ENCODE data around the gene TSPAN17.

Gene TSPAN17

DNA sequence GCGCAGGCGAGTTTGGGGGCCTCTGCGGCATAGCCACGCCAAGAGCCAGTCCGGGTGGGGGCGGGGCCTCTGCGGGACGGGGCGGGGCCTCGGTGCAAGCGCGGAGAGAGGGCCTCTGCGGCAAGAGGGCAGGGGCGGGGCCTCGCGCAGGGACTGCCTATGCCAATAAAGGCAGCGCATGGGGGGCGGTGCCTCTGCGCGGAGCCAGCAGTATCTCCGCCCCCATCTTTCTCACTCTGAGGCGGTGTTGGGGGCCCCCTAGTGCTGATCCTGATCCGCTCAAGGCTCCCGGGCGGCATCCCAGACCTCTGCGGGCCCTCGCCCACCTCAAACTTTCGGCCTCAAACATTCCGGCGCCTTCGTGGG lies 28.1 kb upstream of the TSPAN17 start:
- TF ChIP-seq ZFP30 (CRISPR knock-in tag; IDR thresholded peaks at IDR 0.05): no peak
- no peak for TF ChIP-seq ESRRG (CRISPR knock-in tag; IDR thresholded peaks at IDR 0.05)
- no peak for TF ChIP-seq RARB (CRISPR knock-in tag; IDR thresholded peaks at IDR 0.05)
- no peak for TF ChIP-seq ARNTL (CRISPR knock-in tag; IDR thresholded peaks at IDR 0.05; ENCODE audit: borderline replicate concordance, low read depth)
- TF ChIP-seq ZNF8 (CRISPR knock-in tag; IDR thresholded peaks at IDR 0.05): no peak
- TF ChIP-seq GLIS3 (CRISPR knock-in tag; IDR thresholded peaks at IDR 0.05): no peak
- TF ChIP-seq, protein P1, sequence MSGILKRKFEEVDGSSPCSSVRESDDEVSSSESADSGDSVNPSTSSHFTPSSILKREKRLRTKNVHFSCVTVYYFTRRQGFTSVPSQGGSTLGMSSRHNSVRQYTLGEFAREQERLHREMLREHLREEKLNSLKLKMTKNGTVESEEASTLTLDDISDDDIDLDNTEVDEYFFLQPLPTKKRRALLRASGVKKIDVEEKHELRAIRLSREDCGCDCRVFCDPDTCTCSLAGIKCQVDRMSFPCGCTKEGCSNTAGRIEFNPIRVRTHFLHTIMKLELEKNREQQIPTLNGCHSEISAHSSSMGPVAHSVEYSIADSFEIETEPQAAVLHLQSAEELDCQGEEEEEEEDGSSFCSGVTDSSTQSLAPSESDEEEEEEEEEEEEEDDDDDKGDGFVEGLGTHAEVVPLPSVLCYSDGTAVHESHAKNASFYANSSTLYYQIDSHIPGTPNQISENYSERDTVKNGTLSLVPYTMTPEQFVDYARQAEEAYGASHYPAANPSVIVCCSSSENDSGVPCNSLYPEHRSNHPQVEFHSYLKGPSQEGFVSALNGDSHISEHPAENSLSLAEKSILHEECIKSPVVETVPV (CRISPR knock-in tag; IDR thresholded peaks at IDR 0.05): no peak
- TF ChIP-seq, protein P2, sequence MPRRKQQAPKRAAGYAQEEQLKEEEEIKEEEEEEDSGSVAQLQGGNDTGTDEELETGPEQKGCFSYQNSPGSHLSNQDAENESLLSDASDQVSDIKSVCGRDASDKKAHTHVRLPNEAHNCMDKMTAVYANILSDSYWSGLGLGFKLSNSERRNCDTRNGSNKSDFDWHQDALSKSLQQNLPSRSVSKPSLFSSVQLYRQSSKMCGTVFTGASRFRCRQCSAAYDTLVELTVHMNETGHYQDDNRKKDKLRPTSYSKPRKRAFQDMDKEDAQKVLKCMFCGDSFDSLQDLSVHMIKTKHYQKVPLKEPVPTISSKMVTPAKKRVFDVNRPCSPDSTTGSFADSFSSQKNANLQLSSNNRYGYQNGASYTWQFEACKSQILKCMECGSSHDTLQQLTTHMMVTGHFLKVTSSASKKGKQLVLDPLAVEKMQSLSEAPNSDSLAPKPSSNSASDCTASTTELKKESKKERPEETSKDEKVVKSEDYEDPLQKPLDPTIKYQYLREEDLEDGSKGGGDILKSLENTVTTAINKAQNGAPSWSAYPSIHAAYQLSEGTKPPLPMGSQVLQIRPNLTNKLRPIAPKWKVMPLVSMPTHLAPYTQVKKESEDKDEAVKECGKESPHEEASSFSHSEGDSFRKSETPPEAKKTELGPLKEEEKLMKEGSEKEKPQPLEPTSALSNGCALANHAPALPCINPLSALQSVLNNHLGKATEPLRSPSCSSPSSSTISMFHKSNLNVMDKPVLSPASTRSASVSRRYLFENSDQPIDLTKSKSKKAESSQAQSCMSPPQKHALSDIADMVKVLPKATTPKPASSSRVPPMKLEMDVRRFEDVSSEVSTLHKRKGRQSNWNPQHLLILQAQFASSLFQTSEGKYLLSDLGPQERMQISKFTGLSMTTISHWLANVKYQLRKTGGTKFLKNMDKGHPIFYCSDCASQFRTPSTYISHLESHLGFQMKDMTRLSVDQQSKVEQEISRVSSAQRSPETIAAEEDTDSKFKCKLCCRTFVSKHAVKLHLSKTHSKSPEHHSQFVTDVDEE (CRISPR knock-in tag; IDR thresholded peaks at IDR 0.05): no peak
- no peak for TF ChIP-seq TOX (CRISPR knock-in tag; IDR thresholded peaks at IDR 0.05; ENCODE audit: borderline replicate concordance)
- TF ChIP-seq OSR1 (CRISPR knock-in tag; IDR thresholded peaks at IDR 0.05): no peak
- TF ChIP-seq, protein P3, sequence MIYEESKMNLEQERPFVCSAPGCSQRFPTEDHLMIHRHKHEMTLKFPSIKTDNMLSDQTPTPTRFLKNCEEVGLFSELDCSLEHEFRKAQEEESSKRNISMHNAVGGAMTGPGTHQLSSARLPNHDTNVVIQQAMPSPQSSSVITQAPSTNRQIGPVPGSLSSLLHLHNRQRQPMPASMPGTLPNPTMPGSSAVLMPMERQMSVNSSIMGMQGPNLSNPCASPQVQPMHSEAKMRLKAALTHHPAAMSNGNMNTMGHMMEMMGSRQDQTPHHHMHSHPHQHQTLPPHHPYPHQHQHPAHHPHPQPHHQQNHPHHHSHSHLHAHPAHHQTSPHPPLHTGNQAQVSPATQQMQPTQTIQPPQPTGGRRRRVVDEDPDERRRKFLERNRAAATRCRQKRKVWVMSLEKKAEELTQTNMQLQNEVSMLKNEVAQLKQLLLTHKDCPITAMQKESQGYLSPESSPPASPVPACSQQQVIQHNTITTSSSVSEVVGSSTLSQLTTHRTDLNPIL (CRISPR knock-in tag; IDR thresholded peaks at IDR 0.05; ENCODE audit: low read depth): no peak
- peak; percentile 94 for ATAC-seq

DNA sequence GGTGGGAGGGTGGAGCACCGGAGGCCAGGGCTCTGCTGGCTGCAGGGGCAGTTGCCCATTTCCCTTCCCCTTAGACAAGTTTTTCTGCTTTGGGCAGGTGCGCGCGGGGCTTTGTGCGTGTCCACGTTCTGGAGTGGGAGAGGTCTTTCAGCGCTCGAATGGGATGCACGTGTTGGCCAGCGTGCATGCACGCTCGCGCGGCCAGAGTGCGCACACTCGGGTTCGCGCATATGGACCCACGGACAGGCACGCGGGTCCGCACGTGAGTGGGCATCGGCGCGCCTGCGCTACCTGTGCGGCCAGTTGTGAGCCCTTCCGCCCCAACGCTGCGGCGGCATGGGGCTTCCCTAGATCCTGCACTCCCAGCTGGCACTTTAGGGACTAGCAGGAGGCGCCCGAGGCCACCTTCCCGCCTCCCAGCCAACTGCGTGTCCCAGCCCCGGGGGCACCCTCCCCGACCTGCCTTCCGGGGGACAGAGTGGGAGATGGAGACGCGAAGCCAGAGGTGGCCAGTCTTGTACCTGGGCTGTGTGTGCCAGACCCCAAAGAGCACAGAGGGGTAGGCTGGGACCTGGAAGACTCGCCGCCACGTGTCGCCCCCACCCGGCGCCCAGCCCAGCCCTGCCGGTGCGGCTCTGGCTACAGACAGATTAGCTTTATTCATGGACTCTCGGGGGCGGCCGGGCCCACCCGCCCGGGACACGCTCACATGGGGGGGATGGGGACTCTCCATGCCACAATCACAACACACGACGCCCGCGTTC lies 27.5 kb upstream of the TSPAN17 start:
- TF ChIP-seq ZNF8 (CRISPR knock-in tag; IDR thresholded peaks at IDR 0.05): no peak
- TF ChIP-seq PPARA (CRISPR knock-in tag; IDR thresholded peaks at IDR 0.05; ENCODE audit: borderline replicate concordance): no peak
- peak; percentile 7; the same call in 2 of the 3 replicates for ATAC-seq

DNA sequence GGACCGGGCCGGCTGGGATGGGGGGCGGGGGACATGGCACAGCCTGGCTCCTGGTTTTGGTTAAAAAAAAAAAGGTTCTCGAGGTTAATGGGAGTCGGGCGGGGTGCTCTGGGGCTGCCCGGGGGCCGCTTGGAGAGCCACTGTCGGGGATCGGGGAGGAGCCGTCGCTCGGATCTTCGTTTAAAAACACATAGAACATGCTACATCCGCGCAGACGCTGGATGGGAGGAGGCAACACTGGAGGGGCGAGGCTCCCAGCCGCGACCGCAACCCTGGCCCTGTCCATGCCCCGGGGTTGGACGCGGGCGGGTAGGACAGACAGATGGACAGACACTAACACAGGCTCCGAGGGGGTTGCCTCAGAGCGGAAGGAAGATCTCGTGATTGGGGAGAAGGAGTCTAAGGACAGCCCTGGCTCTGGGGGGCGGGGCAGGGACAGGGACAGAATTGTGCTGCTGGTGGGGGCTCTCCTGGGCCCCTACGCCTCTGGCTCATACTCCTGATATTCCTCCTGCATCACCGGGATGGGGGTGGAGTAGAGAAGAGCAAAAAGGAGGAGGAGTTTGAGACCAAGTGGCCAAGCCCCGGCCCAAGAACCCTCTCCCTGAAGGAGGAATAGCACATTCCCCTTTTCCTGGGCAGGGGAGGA lies 26.8 kb upstream of the TSPAN17 start:
- ATAC-seq: no peak
- TF ChIP-seq OSR1 (CRISPR knock-in tag; IDR thresholded peaks at IDR 0.05): no peak
- TF ChIP-seq ZFP30 (CRISPR knock-in tag; IDR thresholded peaks at IDR 0.05): no peak
- TF ChIP-seq RARB (CRISPR knock-in tag; IDR thresholded peaks at IDR 0.05): no peak

DNA sequence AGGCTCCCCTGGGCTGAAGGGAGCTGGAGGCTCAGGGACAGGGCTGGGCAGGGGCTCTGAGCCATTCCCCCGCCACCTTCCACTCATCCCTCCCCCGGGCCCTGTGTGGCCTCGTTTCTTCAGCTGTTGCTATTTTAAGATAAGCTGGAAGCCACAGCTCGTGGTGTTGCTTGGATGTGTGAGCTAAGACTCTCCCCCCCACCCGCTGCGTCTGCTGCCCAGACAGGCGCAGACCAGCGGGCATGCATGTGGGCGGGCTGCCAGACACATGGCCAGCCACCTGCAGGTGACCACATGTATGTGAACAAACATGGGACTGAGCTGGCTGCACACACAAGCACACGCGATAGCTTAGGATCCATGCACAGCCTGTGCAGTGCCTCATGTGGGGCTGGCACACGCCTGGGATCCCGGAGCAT lies 25.6 kb upstream of the TSPAN17 start:
- TF ChIP-seq RARB (CRISPR knock-in tag; IDR thresholded peaks at IDR 0.05): no peak
- TF ChIP-seq, protein P4, sequence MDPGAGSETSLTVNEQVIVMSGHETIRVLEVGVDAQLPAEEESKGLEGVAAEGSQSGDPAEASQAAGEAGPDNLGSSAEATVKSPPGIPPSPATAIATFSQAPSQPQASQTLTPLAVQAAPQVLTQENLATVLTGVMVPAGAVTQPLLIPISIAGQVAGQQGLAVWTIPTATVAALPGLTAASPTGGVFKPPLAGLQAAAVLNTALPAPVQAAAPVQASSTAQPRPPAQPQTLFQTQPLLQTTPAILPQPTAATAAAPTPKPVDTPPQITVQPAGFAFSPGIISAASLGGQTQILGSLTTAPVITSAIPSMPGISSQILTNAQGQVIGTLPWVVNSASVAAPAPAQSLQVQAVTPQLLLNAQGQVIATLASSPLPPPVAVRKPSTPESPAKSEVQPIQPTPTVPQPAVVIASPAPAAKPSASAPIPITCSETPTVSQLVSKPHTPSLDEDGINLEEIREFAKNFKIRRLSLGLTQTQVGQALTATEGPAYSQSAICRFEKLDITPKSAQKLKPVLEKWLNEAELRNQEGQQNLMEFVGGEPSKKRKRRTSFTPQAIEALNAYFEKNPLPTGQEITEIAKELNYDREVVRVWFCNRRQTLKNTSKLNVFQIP (CRISPR knock-in tag; IDR thresholded peaks at IDR 0.05; ENCODE audit: borderline replicate concordance, low read depth): no peak
- no peak for TF ChIP-seq OSR1 (CRISPR knock-in tag; IDR thresholded peaks at IDR 0.05)
- TF ChIP-seq SNAI2 (CRISPR knock-in tag; IDR thresholded peaks at IDR 0.05): no peak
- no peak for TF ChIP-seq CSDC2 (CRISPR knock-in tag; IDR thresholded peaks at IDR 0.05)
- no peak for TF ChIP-seq ZNF70 (CRISPR knock-in tag; IDR thresholded peaks at IDR 0.05)
- no peak for TF ChIP-seq ZNF8 (CRISPR knock-in tag; IDR thresholded peaks at IDR 0.05)
- TF ChIP-seq ZFP30 (CRISPR knock-in tag; IDR thresholded peaks at IDR 0.05): no peak
- TF ChIP-seq GLIS3 (CRISPR knock-in tag; IDR thresholded peaks at IDR 0.05): no peak
- no peak for ATAC-seq

DNA sequence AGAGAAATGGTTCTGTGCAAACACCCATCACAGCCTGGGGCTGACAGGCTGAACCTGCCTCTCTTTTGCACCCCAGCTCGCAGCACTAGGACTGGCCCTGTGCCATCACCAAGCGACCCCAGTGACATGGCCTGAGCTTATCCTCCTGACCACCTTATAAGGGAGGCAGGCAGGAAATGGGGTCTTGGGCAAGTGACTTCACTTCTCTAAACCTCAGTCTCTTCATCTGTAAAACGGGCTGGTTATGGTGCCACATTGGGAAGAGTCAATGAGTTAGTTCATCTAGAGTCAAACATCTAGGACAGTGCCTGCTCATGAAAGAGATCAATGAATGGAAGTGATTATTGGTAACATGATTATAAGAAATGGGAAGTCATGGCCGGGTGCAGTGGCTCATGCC lies 23.1 kb upstream of the TSPAN17 start:
- no peak for ATAC-seq
- TF ChIP-seq, protein P5, sequence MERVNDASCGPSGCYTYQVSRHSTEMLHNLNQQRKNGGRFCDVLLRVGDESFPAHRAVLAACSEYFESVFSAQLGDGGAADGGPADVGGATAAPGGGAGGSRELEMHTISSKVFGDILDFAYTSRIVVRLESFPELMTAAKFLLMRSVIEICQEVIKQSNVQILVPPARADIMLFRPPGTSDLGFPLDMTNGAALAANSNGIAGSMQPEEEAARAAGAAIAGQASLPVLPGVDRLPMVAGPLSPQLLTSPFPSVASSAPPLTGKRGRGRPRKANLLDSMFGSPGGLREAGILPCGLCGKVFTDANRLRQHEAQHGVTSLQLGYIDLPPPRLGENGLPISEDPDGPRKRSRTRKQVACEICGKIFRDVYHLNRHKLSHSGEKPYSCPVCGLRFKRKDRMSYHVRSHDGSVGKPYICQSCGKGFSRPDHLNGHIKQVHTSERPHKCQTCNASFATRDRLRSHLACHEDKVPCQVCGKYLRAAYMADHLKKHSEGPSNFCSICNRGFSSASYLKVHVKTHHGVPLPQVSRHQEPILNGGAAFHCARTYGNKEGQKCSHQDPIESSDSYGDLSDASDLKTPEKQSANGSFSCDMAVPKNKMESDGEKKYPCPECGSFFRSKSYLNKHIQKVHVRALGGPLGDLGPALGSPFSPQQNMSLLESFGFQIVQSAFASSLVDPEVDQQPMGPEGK (CRISPR knock-in tag; IDR thresholded peaks at IDR 0.05; ENCODE audit: borderline replicate concordance): no peak
- TF ChIP-seq, protein P2 (CRISPR knock-in tag; IDR thresholded peaks at IDR 0.05): no peak
- no peak for TF ChIP-seq ARNTL (CRISPR knock-in tag; IDR thresholded peaks at IDR 0.05; ENCODE audit: borderline replicate concordance, low read depth)
- no peak for TF ChIP-seq TOX (CRISPR knock-in tag; IDR thresholded peaks at IDR 0.05; ENCODE audit: borderline replicate concordance)
- TF ChIP-seq, protein P3 (CRISPR knock-in tag; IDR thresholded peaks at IDR 0.05; ENCODE audit: low read depth): no peak
- TF ChIP-seq PPARA (CRISPR knock-in tag; IDR thresholded peaks at IDR 0.05; ENCODE audit: borderline replicate concordance): no peak
- no peak for TF ChIP-seq TCF4 (CRISPR knock-in tag; IDR thresholded peaks at IDR 0.05; ENCODE audit: borderline replicate concordance)

Measured in SK-N-SH treated with all-trans-retinoic acid at 6 μM for 48 hours (cell line).